Nephron progenitor cell (in vitro differentiated cells): ENCODE results near the gene POLA1.

Source experiments
- DNase-seq: peaks from one replicate; pipeline ENCODE4 v3.0.0; 2021
- H3K27ac Mint-ChIP-seq: 2 replicates; pipeline ENCODE4 v1.8.0; 2021; ENCODE audit warnings: mild to moderate bottlenecking, moderate library complexity, mixed read lengths
- H3K27me3 Mint-ChIP-seq: 2 replicates; pipeline ENCODE4 v1.8.0; 2021; ENCODE audit warnings: mild to moderate bottlenecking, low read depth, mixed read lengths; ENCODE audit not compliant: poor library complexity
- H3K36me3 Mint-ChIP-seq: 2 replicates; pipeline ENCODE4 v1.8.0; 2021; ENCODE audit warnings: low read depth, mixed read lengths
- H3K4me1 Mint-ChIP-seq: 2 replicates; pipeline ENCODE4 v1.8.0; 2021; ENCODE audit warnings: mixed read lengths
- H3K4me3 Mint-ChIP-seq: 2 replicates; pipeline ENCODE4 v1.8.0; 2021; ENCODE audit warnings: mild to moderate bottlenecking, moderate library complexity, mixed read lengths
- H3K9me3 Mint-ChIP-seq: 2 replicates; pipeline ENCODE4 v1.8.0; 2021; ENCODE audit warnings: mild to moderate bottlenecking, moderate library complexity, mixed read lengths
- TF ChIP-seq, protein P1 (sequence below): fragments of 200-600 bp; sonication (generic); IDR thresholded peaks from 2 replicates; pipeline ENCODE4 v1.5.0; 2021; ENCODE audit warnings: antibody characterized with exemption

Gene POLA1

DNA sequence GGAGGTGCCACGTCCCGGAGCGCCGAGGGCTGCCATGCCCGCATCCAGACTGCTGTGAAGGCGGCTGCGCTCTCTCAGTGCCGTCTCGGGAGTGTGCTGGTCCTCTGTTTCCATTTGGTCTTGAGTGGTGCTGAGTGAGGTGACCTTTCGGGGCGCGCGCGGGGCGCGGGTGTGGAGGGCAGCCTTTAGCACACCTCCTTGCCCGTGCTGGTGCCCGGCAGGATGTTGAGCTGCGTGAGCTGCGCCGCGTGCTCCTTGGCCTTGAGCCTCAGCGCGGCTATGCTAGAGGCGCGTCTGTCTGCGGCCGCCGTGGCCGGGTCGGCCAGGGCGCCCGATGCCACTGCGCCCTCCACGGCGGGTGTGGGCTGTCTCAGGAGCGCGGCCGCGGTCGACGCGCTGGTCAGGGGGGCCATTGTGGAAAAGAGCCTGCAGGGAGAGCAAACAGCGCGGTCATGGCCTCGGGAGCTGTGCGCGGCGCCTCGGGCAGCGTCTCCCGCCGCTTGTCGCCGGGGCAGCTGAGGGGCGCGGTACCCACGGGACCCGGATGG lies 310.8 kb downstream of the POLA1 start:
- Mint-ChIP-seq H3K4me3 (peak overlapping the region; percentile 44), H3K27ac (no peak overlapping the region), H3K36me3 (peaks cover 11% of the 10 kb centered on the region), H3K4me1 (peaks cover 30% of the 10 kb centered on the region), H3K27me3 (peaks cover 97% of the 10 kb centered on the region), H3K9me3 (peaks cover 3% of the 10 kb centered on the region)
- peak; percentile 35 for DNase-seq
- TF ChIP-seq, protein P1, sequence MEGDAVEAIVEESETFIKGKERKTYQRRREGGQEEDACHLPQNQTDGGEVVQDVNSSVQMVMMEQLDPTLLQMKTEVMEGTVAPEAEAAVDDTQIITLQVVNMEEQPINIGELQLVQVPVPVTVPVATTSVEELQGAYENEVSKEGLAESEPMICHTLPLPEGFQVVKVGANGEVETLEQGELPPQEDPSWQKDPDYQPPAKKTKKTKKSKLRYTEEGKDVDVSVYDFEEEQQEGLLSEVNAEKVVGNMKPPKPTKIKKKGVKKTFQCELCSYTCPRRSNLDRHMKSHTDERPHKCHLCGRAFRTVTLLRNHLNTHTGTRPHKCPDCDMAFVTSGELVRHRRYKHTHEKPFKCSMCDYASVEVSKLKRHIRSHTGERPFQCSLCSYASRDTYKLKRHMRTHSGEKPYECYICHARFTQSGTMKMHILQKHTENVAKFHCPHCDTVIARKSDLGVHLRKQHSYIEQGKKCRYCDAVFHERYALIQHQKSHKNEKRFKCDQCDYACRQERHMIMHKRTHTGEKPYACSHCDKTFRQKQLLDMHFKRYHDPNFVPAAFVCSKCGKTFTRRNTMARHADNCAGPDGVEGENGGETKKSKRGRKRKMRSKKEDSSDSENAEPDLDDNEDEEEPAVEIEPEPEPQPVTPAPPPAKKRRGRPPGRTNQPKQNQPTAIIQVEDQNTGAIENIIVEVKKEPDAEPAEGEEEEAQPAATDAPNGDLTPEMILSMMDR: no peak

DNA sequence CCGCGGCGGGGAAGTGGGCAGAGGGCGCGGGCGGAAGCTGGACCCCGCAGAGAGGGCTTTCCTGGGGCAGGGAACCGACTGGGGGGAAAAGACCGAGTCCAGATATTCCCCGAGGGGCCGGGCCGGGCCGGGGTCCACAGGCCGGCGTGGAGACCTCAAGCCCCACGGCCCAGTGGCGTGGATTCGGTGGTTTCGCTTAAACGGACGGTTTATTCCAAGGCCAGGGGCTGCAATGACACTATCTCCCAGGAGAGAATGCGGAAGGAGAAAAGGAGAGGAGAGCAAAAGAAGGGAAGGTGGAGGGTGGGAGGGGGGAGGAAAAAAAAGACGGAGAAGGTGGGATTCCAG lies 311.3 kb downstream of the POLA1 start:
- DNase-seq: no peak
- H3K9me3 Mint-ChIP-seq: peaks cover 3% of the 10 kb centered on the region
- H3K27ac Mint-ChIP-seq: no peak overlapping the region
- peaks cover 30% of the 10 kb centered on the region for H3K4me1 Mint-ChIP-seq
- peaks cover 97% of the 10 kb centered on the region for H3K27me3 Mint-ChIP-seq
- no peak overlapping the region for H3K4me3 Mint-ChIP-seq
- TF ChIP-seq, protein P1: no peak
- peaks cover 9% of the 10 kb centered on the region for H3K36me3 Mint-ChIP-seq

DNA sequence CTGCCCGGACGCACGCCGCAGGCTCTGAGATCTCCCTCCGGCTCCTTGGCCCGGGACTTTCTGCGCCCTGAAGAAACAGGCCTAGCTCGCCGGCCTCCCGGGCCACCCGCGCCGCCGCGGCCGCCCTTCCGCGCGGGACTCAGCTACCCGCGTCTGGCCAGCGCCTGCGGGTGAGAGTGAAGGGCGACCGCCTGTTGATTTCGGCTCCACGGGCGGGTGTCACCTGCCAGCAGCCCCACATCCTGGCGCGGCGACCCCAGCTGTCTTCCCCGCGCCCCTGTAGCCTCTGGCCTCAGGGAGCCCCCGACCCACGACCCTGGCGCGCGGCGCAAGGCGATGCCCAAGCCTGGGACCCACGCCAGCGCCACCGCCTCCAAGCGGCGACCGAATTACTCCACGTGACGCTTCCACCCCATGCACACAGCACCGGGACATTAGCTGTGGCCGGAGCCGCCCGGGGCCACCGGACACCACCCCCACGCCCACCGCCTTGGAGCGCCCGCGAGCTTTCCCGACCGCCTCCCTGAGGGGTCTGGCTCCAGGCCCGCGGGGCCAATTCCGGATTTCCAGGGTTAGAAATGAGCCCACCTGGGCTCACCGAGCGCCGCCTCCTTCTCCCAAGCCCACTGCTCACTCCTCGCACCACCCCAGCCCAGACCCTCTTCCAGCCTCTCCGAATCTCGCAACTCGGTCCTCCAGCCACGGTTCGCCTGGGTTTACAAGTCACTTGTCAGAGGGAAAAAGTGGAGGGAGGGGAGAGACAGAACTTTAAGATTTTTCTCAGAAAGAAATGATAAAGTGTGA lies 311.9 kb downstream of the POLA1 start:
- H3K4me3 Mint-ChIP-seq: peak overlapping the region; percentile 62
- peaks cover 30% of the 10 kb centered on the region for H3K4me1 Mint-ChIP-seq
- H3K27me3 Mint-ChIP-seq: peaks cover 97% of the 10 kb centered on the region
- TF ChIP-seq, protein P1: no peak
- peak; percentile 41 for DNase-seq
- no peak overlapping the region for H3K27ac Mint-ChIP-seq
- H3K9me3 Mint-ChIP-seq: peaks cover 3% of the 10 kb centered on the region
- H3K36me3 Mint-ChIP-seq: peaks cover 4% of the 10 kb centered on the region

DNA sequence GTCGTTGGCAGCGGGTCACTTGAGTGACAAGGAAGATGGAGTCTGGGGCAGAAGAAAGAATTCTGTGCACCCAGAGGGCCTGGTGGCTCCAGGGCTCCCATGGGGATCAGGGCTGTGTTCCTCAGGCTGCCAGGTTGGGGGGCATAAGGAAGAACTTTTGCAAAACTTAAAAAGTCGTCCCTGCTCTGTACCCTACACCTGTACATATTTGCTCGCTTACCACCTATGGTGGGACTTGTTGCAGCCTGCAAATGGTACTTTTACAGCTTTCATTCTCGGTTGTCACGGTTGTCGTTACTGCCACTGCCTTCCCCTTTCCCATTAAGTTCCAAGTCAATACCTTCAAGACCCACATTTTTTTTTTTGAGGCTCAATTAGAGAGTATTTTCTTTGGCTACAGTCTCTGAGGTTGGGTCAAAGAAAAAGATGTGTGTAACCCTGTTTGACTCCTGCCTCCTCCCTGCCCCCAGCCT lies 312.9 kb downstream of the POLA1 start:
- Mint-ChIP-seq H3K27me3 (peaks cover 97% of the 10 kb centered on the region), H3K4me3 (no peak overlapping the region), H3K4me1 (peaks cover 27% of the 10 kb centered on the region), H3K9me3 (peaks cover 3% of the 10 kb centered on the region), H3K27ac (no peak overlapping the region), H3K36me3 (no peaks in the 10 kb centered on the region)
- TF ChIP-seq, protein P1: no peak
- DNase-seq: no peak

DNA sequence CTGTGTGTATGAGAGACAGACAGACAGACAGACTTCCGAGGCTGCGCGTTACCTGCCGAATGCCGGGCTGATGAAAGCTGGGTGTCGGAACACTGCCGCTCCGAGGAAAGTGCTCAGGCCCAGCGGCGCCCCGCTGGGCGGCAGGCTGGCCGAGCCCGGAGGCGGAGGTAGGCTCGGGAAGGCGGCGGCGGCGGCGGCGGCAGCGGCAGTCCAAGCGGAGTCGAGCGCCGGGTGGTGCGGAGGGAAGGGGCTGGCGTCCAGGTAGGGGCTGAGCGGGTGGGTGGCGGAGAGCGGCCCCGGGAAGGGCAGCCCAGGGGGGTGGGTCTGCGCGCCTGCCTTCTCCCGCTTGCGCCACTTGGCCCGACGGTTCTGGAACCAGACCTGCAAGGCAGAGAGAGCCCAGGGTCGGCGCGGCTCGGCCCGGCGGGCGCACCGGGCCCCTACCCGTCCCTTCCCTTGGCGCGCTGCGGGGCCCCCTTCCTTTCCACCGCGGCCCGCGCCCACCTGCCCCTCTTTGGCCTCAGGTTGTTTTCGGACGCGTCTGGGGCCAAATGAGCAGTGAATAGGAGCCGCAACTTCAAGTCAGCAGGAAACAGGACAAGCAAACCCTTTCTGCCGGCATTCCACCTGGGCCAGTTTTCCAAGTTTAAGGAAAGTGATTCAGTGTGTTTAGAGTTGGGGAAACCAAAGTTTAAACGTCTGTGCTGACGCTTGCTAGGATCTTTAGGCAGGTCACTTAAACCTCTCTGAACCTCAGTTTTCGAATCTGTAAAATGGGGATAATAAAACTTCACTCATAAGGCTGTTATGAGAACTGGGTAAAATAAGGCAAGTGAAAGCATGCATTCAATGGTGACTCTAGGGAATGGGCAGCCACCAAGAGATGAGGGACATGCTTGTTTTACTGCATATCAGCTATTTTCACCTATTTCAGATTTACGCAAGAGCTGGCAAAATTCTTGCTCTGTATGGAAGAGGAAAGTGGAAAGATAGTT lies 313.6 kb downstream of the POLA1 start:
- Mint-ChIP-seq H3K27ac (no peak overlapping the region), H3K27me3 (peaks cover 98% of the 10 kb centered on the region), H3K9me3 (peaks cover 3% of the 10 kb centered on the region), H3K36me3 (no peaks in the 10 kb centered on the region), H3K4me1 (peaks cover 24% of the 10 kb centered on the region), H3K4me3 (no peak overlapping the region)
- TF ChIP-seq, protein P1: no peak
- DNase-seq: peak; percentile 62
